Tibial artery (tissue), 4 donors: Measurements from ENCODE around the gene PAX2.

Experiments
- DNase-seq, 2 donors: peaks; one replicate each; pipeline ENCODE4 v3.0.0-alpha.2; 2019
- H3K27ac ChIP-seq, 2 donors: fragments of 200-600 bp; sonication (generic) in 1 of 2; 1 replicate in 1 of 2; 2 replicates in 1 of 2; pipeline ENCODE4 v1.5.1; 2018 to 2019; ENCODE audit warnings: mild to moderate bottlenecking in 1 of 2
- H3K27me3 ChIP-seq, 2 donors: fragments of 200-600 bp; sonication (generic) in 1 of 2; one replicate each; pipeline versions ENCODE4 v1.5.1 to v1.6.0; 2016 to 2019
- H3K36me3 ChIP-seq, 3 donors: fragments of 200-600 bp; sonication (generic) in 2 of 3; one replicate each; pipeline ENCODE4 v1.5.1; 2016 to 2019; ENCODE audit warnings: mild to moderate bottlenecking in 2 of 3
- H3K4me1 ChIP-seq, 4 donors: fragments of 200-600 bp; sonication (generic) in 2 of 4; 1 replicate in 3 of 4; 2 replicates in 1 of 4; pipeline ENCODE4 v1.5.1; 2016 to 2019
- H3K4me3 ChIP-seq, 2 donors: fragments of 200-600 bp; sonication (generic) in 1 of 2; 1 replicate in 1 of 2; 2 replicates in 1 of 2; pipeline ENCODE4 v1.5.1; 2018 to 2019; ENCODE audit warnings: mild to moderate bottlenecking in 2 of 2
- H3K9me3 ChIP-seq, 3 donors: fragments of 200-600 bp; sonication (generic) in 1 of 3; one replicate each; pipeline ENCODE4 v1.5.1; 2016 to 2019
- intact Hi-C: fragments of 100-400 bp; cut with DNase I; formaldehyde crosslinking; loops from one replicate; pipeline ENCODE4 v1.15.0; 2023; ENCODE audit warnings: low total_unique reads
- TF ChIP-seq, protein P1 (sequence below), 2 experiments: fragments of 200-600 bp in 1 of 2; fragments of 450-650 bp in 1 of 2; IDR thresholded peaks; one replicate each; pipeline ENCODE4 v1.5.1; 2017 to 2019; ENCODE audit warnings: antibody characterized with exemption in 2 of 2, mild to moderate bottlenecking in 1 of 2, moderate library complexity in 1 of 2

PAX2 gene

DNA sequence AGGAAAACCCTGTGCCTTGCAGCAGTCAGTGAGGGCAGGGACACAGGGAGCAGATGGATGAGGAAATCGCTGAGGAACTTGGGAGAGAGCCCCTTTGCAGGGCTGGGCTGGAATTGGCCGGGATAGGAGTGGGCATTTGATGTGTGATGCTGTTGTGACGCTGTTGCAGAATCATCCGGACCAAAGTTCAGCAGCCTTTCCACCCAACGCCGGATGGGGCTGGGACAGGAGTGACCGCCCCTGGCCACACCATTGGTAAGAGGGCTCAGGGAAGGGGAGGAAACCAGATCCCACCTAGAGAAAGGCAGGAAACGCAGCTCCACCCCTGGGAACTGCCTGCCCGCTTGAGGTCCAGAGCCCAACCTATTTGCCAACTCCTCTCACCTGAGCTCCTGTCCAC, 33.9 kb downstream of the PAX2 start:
- H3K27ac ChIP-seq = no peak overlapping the region
- no peak for DNase-seq
- H3K4me3 ChIP-seq = no peak overlapping the region
- no peaks in the 10 kb centered on the region for H3K4me1 ChIP-seq
- H3K27me3 ChIP-seq = peaks cover 0 to 41% of the 10 kb centered on the region in 2 donors
- no peaks in the 10 kb centered on the region for H3K36me3 ChIP-seq
- TF ChIP-seq, protein P1, sequence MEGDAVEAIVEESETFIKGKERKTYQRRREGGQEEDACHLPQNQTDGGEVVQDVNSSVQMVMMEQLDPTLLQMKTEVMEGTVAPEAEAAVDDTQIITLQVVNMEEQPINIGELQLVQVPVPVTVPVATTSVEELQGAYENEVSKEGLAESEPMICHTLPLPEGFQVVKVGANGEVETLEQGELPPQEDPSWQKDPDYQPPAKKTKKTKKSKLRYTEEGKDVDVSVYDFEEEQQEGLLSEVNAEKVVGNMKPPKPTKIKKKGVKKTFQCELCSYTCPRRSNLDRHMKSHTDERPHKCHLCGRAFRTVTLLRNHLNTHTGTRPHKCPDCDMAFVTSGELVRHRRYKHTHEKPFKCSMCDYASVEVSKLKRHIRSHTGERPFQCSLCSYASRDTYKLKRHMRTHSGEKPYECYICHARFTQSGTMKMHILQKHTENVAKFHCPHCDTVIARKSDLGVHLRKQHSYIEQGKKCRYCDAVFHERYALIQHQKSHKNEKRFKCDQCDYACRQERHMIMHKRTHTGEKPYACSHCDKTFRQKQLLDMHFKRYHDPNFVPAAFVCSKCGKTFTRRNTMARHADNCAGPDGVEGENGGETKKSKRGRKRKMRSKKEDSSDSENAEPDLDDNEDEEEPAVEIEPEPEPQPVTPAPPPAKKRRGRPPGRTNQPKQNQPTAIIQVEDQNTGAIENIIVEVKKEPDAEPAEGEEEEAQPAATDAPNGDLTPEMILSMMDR (IDR thresholded peaks at IDR 0.05) = no peak
- no peaks in the 10 kb centered on the region for H3K9me3 ChIP-seq
- intact Hi-C loops = no loop called here

DNA sequence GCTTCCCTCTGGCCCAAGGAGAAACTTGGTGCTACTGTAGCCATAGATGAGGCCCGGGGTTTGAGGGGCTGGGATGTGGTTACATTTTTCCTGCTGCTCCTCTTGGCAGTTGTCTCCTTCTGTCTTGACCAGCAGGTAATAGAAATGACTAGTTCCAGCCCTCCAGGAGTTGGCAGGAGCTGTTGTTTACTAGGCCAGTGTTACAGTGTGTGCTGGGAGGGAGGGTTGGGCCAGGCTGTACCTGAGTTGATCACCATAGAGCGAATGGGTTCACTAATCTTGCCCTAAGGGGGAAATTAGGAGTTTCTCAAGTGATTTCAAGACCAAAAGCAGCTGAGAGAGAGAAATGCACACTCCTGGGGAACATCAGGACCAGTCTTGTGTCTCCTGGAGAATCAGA, 34.9 kb downstream of the PAX2 start:
- Histone ChIP-seq H3K4me1 (no peaks in the 10 kb centered on the region), H3K27ac (no peak overlapping the region), H3K27me3 (peaks cover 0 to 38% of the 10 kb centered on the region in 2 donors), H3K36me3 (no peaks in the 10 kb centered on the region), H3K9me3 (no peaks in the 10 kb centered on the region), H3K4me3 (no peak overlapping the region)
- TF ChIP-seq, protein P1 (IDR thresholded peaks at IDR 0.05) = no peak
- DNase-seq = no peak
- intact Hi-C loops = no loop called here

DNA sequence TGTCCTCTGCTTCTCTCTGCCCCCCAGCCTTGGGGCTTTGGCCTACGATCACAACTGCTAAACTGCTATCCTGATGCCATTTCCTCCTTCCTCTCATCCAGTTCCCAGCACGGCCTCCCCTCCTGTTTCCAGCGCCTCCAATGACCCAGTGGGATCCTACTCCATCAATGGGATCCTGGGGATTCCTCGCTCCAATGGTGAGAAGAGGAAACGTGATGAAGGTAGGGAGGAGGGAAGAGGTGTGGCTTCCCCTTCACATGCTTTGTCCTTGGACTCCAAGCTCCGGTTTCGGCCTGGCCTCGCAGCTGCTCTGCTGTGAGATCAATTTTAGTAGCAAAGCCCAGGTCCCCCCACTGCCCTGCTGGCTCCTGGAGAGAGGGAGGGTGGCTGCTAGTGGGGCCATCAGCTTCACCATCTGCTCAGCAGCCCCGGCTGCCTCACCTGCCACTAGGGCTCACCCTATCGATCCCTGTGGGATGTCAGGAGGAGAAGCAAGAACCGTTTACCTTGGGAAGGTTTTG, 35.8 kb downstream of the PAX2 start:
- peaks cover 0 to 46% of the 10 kb centered on the region in 2 donors for H3K27me3 ChIP-seq
- H3K36me3 ChIP-seq = no peaks in the 10 kb centered on the region
- TF ChIP-seq, protein P1 (IDR thresholded peaks at IDR 0.05) = no peak
- H3K9me3 ChIP-seq = no peaks in the 10 kb centered on the region
- DNase-seq = no peak
- no peaks in the 10 kb centered on the region for H3K4me1 ChIP-seq
- intact Hi-C loops = no loop called here
- H3K27ac ChIP-seq = no peak overlapping the region
- H3K4me3 ChIP-seq = no peak overlapping the region

DNA sequence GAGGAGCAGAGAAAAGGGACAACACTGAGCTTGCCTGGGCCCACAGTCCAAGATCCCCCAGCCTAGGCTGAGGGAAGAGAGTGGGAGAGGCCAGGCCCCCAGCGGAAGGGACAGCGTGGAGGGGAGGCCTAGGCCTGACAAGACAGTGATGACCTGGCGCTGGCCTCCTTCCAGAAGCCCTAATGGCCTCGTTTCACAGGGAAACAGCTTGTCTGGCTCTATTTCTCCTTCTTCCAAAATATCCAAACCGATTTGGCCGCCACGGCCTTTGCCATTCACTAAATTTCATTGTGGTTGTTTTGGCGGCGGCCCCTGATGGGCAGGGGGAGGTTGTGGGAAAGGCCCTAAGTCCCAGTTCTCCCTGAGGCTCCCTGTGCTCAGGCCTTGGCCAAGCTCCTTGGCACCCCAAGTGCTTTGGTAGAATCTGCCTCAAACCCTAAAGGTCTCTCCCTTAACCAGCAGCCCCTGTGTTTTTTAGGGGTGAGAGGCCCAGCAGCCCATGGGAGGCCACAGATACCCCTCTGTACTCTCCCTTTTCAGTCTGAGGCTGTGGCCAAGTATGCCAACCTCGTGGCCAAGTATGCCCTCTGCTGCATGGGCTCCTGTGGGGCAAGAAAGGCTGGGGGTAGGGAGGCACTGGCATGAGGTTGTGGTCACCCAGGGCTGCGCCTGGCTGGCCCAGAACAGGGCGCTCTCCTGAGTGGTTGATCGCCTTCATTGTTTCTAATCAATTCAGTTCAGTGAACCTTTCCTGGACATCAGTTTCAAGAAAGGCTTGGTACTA, 37.3 kb downstream of the PAX2 start:
- TF ChIP-seq, protein P1 (IDR thresholded peaks at IDR 0.05) = no peak

DNA sequence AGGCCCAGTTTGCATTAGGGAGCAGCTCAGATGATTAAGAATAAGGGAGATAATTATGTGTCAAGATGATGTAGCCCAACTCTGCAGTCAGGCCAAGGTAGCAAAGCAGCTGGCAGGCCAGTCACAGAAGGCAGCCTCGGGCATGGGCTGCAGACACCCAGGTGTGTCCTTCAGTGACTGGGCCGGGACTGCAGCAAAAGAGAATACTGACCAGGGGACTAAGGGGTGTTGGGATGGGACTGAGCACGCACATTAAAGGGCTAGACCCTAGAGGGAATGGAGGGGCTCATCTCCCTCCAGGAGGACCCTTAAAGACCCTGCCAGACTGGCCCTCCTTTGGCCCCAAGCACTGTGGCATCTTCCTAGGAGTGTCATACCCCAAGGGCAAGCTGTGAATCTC, 38.7 kb downstream of the PAX2 start:
- TF ChIP-seq, protein P1 (IDR thresholded peaks at IDR 0.05) = no peak
- intact Hi-C loops = no loop called here
- H3K36me3 ChIP-seq = no peaks in the 10 kb centered on the region
- H3K27ac ChIP-seq = no peak overlapping the region
- H3K4me1 ChIP-seq = no peaks in the 10 kb centered on the region
- H3K27me3 ChIP-seq = peaks cover 0 to 61% of the 10 kb centered on the region in 2 donors
- H3K4me3 ChIP-seq = no peak overlapping the region
- no peak for DNase-seq
- H3K9me3 ChIP-seq = no peaks in the 10 kb centered on the region

More for the DNA sequence above, 37.3 kb downstream of the PAX2 start:
- no peaks in the 10 kb centered on the region for H3K9me3 ChIP-seq
- intact Hi-C loops = no loop called here
- H3K27ac ChIP-seq = no peak overlapping the region
- H3K36me3 ChIP-seq = no peaks in the 10 kb centered on the region
- H3K4me1 ChIP-seq = no peaks in the 10 kb centered on the region
- H3K27me3 ChIP-seq = peaks cover 0 to 55% of the 10 kb centered on the region in 2 donors
- no peak overlapping the region for H3K4me3 ChIP-seq
- no peak for DNase-seq
